ENCODE measurements around the gene ZBTB46. TPM values are rescaled to one million over a fixed set of nuclear protein-coding genes. Genes with fewer than 3 reads are reported as not detected.
"Not testable (repeated sequence)": the region's sequence is repeated elsewhere in the genome, so short reads cannot be mapped to it uniquely, and the experiment has no call there.

The ZBTB46 gene
- polyA plus RNA-seq, 1 experiment, result 2.0 TPM

DNA sequence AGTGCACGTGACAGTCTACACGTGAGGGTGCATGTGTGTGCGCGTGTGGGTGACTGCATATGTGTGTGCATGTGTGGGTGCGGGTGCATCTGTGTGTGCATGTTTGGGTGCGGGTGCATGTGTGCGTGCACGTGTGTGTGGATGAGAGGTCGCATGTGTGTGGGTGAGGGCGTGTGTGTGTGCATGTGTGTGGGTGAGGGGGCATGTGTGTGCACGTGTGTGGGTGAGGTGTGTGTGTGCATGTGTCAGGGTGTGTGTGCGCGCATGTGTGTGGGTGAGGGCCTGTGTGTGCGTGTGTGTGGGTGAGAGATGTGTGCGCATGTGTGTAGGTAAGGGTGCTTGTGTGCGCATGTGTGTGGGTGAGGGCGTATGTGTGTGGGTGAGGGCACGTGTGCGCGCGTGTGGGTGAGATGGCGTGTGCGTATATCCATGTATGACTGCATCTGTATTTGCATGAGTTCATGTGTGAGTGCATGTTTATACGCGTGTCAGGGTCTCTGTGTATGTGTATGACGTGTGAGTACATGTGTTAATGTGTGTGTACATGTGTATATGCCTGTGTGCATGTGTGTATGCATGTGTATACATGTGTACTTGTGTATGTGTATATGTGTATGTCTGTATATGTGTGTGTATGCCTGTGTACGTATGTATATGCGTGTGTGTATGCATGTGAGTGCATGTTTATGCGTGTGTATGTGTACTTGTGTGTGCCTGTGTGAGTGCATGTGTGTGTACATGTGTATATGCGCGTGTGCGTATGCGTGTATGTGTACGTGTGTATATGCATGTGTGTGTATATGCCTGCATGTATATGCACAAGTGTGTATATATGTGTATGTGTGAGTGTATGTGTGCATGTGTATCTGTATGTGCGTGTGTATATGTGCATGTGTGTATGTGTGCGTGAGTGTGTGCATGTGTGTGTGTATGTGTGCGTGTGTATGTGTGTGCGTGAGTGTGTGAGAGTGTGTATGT, 98.7 kb downstream of the ZBTB46 start:
- no peak for DNase-seq (ENCODE audit: low read depth, low spot score)
- ChIA-PET POLR2A (no interaction called here), CTCF (no interaction called here)
- no peaks in the 10 kb centered on the region for H3K27me3 ChIP-seq (ENCODE audit: control insufficient read depth, insufficient read depth, low read length)
- no peak overlapping the region for H3K27ac ChIP-seq (ENCODE audit: low read depth, low read length)
- H3K9me3 ChIP-seq (ENCODE audit: control insufficient read depth, insufficient read depth, low read length), result no peaks in the 10 kb centered on the region; the same call in 1 of the 2 replicates
- TF ChIP-seq CTCF (IDR thresholded peaks at IDR 0.05; ENCODE audit: low read depth, low read length), result no peak
- no peak overlapping the region for H3K4me3 ChIP-seq (ENCODE audit: low read depth, low read length)

DNA sequence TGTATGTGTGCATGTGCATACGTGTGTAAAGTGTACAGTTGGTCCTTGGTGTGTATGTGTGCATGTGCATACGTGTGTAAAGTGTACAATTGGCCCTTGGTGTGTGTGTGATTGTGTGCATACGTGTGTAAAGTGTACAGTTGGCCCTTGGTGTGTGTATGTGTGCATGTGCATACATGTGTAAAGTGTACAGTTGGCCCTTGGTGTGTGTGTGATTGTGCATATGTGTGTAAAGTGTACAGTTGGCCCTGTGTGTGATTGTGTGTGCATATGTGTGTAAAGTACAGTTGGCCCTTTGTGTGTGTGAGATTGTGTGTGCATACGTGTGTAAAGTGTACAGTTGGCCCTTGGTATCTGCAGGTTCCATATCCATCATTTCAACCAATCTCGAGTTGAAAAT, 99.7 kb downstream of the ZBTB46 start:
- H3K27ac ChIP-seq (ENCODE audit: low read depth, low read length), result no peak overlapping the region
- TF ChIP-seq CTCF (IDR thresholded peaks at IDR 0.05; ENCODE audit: low read depth, low read length), result no peak
- no peaks in the 10 kb centered on the region for H3K27me3 ChIP-seq (ENCODE audit: control insufficient read depth, insufficient read depth, low read length)
- CTCF ChIA-PET, result no interaction called here
- H3K4me3 ChIP-seq (ENCODE audit: low read depth, low read length), result no peak overlapping the region
- H3K9me3 ChIP-seq (ENCODE audit: control insufficient read depth, insufficient read depth, low read length), result no peaks in the 10 kb centered on the region; the same call in 1 of the 2 replicates
- DNase-seq (ENCODE audit: low read depth, low spot score), result no peak
- POLR2A ChIA-PET, result no interaction called here

DNA sequence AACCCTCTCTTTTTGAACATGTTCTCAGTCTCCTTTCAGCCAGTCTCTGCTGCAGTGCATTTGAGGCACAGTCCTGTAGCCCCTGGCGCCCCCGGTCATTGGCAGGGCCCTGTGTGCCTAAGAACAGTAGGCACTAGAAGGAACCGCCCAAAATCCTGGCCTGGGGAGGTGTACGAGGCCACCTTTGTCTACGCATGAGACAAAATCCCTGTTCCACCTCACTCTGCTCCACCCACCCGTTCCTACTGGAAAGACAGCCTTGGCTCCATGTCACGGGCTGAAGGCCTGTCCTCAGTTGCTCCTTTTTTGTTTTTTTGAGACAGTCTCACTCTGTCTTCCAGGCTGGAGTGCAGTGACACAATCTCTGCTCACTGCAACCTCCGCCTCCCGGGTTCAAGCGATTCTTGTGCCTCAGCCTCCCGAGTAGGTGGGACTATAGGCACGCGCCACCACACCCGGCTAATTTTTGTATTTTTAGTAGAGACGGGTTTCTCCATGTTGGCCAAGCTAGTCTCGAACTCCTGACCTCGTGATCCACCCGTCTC, 100.8 kb downstream of the ZBTB46 start:
- H3K4me3 ChIP-seq (ENCODE audit: low read depth, low read length); H3K9me3 ChIP-seq (ENCODE audit: control insufficient read depth, insufficient read depth, low read length); H3K27ac ChIP-seq (ENCODE audit: low read depth, low read length); CTCF ChIA-PET; POLR2A ChIA-PET; H3K27me3 ChIP-seq (ENCODE audit: control insufficient read depth, insufficient read depth, low read length); DNase-seq (ENCODE audit: low read depth, low spot score): not testable (repeated sequence)

DNA sequence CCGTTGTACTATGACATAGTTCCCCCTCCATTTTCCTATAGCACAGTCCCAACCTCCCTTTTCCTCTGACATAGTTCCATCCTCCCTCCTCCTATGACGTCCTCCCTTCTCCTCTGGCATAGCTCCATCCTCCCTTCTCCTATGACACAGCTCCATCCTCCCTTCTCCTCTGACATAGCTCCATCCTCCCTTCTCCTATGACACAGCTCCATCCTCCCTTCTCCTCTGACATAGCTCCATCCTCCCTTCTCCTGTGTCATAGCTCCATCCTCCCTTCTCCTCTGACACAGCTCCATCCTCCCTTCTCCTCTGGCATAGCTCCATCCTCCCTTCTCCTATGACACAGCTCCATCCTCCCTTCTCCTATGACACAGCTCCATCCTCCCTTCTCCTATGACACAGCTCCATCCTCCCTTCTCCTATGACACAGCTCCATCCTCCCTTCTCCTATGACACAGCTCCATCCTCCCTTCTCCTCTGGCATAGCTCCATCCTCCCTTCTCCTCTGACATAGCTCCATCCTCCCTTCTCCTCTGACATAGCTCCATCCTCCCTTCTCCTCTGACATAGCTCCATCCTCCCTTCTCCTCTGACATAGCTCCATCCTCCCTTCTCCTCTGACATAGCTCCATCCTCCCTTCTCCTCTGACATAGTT, 108.0 kb downstream of the ZBTB46 start:
- not testable (repeated sequence) for H3K27me3 ChIP-seq (ENCODE audit: control insufficient read depth, insufficient read depth, low read length); DNase-seq (ENCODE audit: low read depth, low spot score); H3K4me3 ChIP-seq (ENCODE audit: low read depth, low read length); H3K27ac ChIP-seq (ENCODE audit: low read depth, low read length)
- POLR2A ChIA-PET, result interaction anchor here (0.7 kb wide), 1 partner anchor 16 kb away, joined by 3 read pairs; the partner anchor contains the start of gene SLC2A4RG
- peaks cover 22% of the 10 kb centered on the region for H3K9me3 ChIP-seq (ENCODE audit: control insufficient read depth, insufficient read depth, low read length)
- CTCF ChIA-PET, result interaction anchor here (0.7 kb wide), 1 partner anchor 15 kb away, joined by 3 read pairs; the partner anchor contains the start of gene ZGPAT

DNA sequence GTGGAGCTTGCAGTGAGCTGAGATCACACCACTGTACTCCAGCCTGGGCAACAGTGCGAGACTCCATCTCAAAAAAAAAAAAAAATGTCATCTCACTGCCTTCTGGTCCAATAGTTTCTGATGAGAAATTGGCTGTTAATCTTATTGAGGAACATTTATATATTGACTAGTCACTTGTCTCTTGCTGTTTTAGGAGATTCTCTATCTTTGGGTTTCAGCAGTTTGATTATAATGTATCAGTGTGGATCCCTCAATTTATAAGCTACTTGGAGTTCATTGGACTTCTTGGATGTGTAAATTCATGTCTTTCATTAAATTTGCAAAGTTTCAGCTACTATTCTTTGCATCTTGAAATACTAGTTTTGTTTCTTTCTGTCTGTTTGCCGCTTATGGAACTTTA, 112.1 kb downstream of the ZBTB46 start:
- H3K27ac ChIP-seq (ENCODE audit: low read depth, low read length), result no peak overlapping the region
- no peak for DNase-seq (ENCODE audit: low read depth, low spot score)
- ChIA-PET CTCF (interaction anchor here (0.6 kb wide), 1 partner anchor 32 kb away, joined by 3 read pairs; no protein-coding TSS in a partner anchor), POLR2A (interaction anchor here (0.7 kb wide), 1 partner anchor 22 kb away, joined by 3 read pairs; no protein-coding TSS in a partner anchor)
- H3K27me3 ChIP-seq (ENCODE audit: control insufficient read depth, insufficient read depth, low read length), result no peaks in the 10 kb centered on the region
- H3K4me3 ChIP-seq (ENCODE audit: low read depth, low read length), result no peak overlapping the region
- H3K9me3 ChIP-seq (ENCODE audit: control insufficient read depth, insufficient read depth, low read length), result peaks cover 24% of the 10 kb centered on the region
- no peak for TF ChIP-seq CTCF (IDR thresholded peaks at IDR 0.05; ENCODE audit: low read depth, low read length)
